CD4-positive, CD25-positive, alpha-beta regulatory T cell (primary cell): Measurements from ENCODE around the gene DNAH17. TPM values are rescaled to one million over a fixed set of nuclear protein-coding genes. Genes with fewer than 3 reads are reported as not detected.

Experiments
- ATAC-seq, 2 donors: fragments of 150-1000 bp; cut with Tn5 transposase; one replicate each; pipeline ENCODE4 v1.10.0; 2021; ENCODE audit warnings: low read depth in 2 of 2, moderate number of reproducible peaks in 2 of 2, moderate library complexity in 1 of 2
- DNase-seq, 3 donors: peaks; one replicate each; pipeline versions ENCODE4 v3.0.0 to v3.0.0-alpha.2; 2012 to 2022; ENCODE audit warnings: mixed read lengths in 1 of 3
- H3K27ac ChIP-seq: one replicate; pipeline ENCODE4 v1.7.0; 2013; ENCODE audit warnings: mild to moderate bottlenecking, low read length; ENCODE audit not compliant: insufficient read depth, poor library complexity, severe bottlenecking
- H3K27me3 ChIP-seq: one replicate; pipeline ENCODE4 v1.7.0; 2013; ENCODE audit warnings: low read length; ENCODE audit not compliant: control insufficient read depth, insufficient read depth
- H3K36me3 ChIP-seq: one replicate; pipeline ENCODE4 v1.7.0; 2013; ENCODE audit warnings: mild to moderate bottlenecking, low read length, moderate library complexity; ENCODE audit not compliant: control insufficient read depth, insufficient read depth
- H3K4me1 ChIP-seq: 2 replicates; pipeline ENCODE4 v1.7.0; 2013; ENCODE audit warnings: mild to moderate bottlenecking, low read length; ENCODE audit not compliant: insufficient read depth, control insufficient read depth, poor library complexity, severe bottlenecking
- H3K4me3 ChIP-seq: one replicate; pipeline ENCODE4 v1.7.0; 2013; ENCODE audit warnings: low read depth, mild to moderate bottlenecking, low read length, moderate library complexity
- H3K9me3 ChIP-seq, 2 experiments: 1 replicate in 1 of 2; 2 replicates in 1 of 2; pipeline ENCODE4 v1.7.0; 2013; ENCODE audit warnings: low read length in 2 of 2, mild to moderate bottlenecking in 1 of 2, moderate library complexity in 1 of 2; ENCODE audit not compliant: control insufficient read depth in 2 of 2
- H3K27ac Mint-ChIP-seq, 3 donors: one replicate each; pipeline ENCODE4 v1.8.0; 2020 to 2022; ENCODE audit warnings: mild to moderate bottlenecking in 3 of 3, mixed read lengths in 3 of 3, moderate library complexity in 2 of 3
- H3K27me3 Mint-ChIP-seq: one replicate; pipeline ENCODE4 v1.8.0; 2022; ENCODE audit warnings: mild to moderate bottlenecking, mixed read lengths
- H3K36me3 Mint-ChIP-seq: one replicate; pipeline ENCODE4 v1.8.0; 2020; ENCODE audit warnings: mixed read lengths
- H3K4me1 Mint-ChIP-seq, 4 donors: one replicate each; pipeline ENCODE4 v1.8.0; 2020 to 2022; ENCODE audit warnings: mixed read lengths in 4 of 4, mild to moderate bottlenecking in 1 of 4
- H3K4me3 Mint-ChIP-seq, 4 donors: one replicate each; pipeline ENCODE4 v1.8.0; 2020 to 2022; ENCODE audit warnings: mild to moderate bottlenecking in 4 of 4, mixed read lengths in 4 of 4, moderate library complexity in 3 of 4
- H3K9me3 Mint-ChIP-seq, 7 donors: one replicate each; pipeline ENCODE4 v1.8.0; 2020 to 2022; ENCODE audit warnings: mixed read lengths in 7 of 7, mild to moderate bottlenecking in 3 of 7, moderate library complexity in 2 of 7
- polyA plus RNA-seq, 4 donors: library from polyadenylated mRNA; unstranded; fragments of 300-500 nt; fragmentation: Illumina TruSeq; gene quantifications; one replicate each; pipeline ENCODE4 v1.2.3, GENCODE V29; 2021
- total RNA-seq: library from RNA; stranded (reverse); gene quantifications from one replicate; pipeline ENCODE4 v1.2.3, GENCODE V29; 2022

DNAH17 gene
- total and polyA plus RNA-seq, 5 donors from 2014 or later, result 0.24 to 3.4 (median 0.83) TPM; not detected in 1

DNA sequence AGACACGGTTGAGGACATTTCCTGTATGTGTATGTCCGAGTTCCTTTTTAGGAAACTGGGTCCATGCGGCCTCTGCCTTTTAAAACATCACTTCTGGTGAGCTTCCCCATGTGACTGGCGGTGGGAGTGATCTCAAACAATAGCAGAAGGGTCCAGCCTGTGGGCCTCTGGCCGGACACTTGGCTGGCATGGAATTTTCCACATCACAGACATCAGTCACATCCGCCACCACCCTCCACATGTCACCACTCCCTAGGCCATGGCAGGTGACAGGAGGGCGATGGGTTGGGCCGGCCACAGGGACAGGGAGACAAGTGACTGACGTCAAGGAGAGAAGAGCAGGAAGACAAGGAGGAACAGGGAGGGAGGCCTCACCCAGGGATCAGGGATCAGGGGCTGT lies 83.7 kb downstream of the DNAH17 start:
- Histone ChIP-seq H3K27ac (no peak overlapping the region), H3K36me3 (no peaks in the 10 kb centered on the region), H3K4me3 (no peak overlapping the region), H3K9me3 (no peaks in the 10 kb centered on the region), H3K27me3 (no peaks in the 10 kb centered on the region), H3K4me1 (no peaks in the 10 kb centered on the region)
- DNase-seq (no peak), ATAC-seq (no peak)
- no peak overlapping the region for H3K27ac Mint-ChIP-seq
- no peak overlapping the region for H3K4me3 Mint-ChIP-seq
- no peaks in the 10 kb centered on the region for H3K9me3 Mint-ChIP-seq
- H3K27me3 Mint-ChIP-seq, result no peaks in the 10 kb centered on the region
- H3K4me1 Mint-ChIP-seq, result no peaks in the 10 kb centered on the region
- H3K36me3 Mint-ChIP-seq, result no peaks in the 10 kb centered on the region

- no peaks in the 10 kb centered on the region for H3K9me3 ChIP-seq
- H3K36me3 Mint-ChIP-seq, result no peaks in the 10 kb centered on the region
- no peaks in the 10 kb centered on the region for H3K4me1 Mint-ChIP-seq
- H3K27me3 ChIP-seq, result no peaks in the 10 kb centered on the region
- H3K4me3 ChIP-seq, result no peak overlapping the region
- ATAC-seq (no peak), DNase-seq (no peak)
- H3K36me3 ChIP-seq, result no peaks in the 10 kb centered on the region
- no peaks in the 10 kb centered on the region for H3K4me1 ChIP-seq
- no peak overlapping the region for H3K4me3 Mint-ChIP-seq
- H3K27me3 Mint-ChIP-seq, result no peaks in the 10 kb centered on the region
- no peaks in the 10 kb centered on the region for H3K9me3 Mint-ChIP-seq
- no peak overlapping the region for H3K27ac ChIP-seq
- H3K27ac Mint-ChIP-seq, result peak overlapping the region in 1 of 3 donors; percentile 25
Observed at GRCh38 chr17:78492116-78492799, 84.9 kb downstream of the DNAH17 start.

DNA sequence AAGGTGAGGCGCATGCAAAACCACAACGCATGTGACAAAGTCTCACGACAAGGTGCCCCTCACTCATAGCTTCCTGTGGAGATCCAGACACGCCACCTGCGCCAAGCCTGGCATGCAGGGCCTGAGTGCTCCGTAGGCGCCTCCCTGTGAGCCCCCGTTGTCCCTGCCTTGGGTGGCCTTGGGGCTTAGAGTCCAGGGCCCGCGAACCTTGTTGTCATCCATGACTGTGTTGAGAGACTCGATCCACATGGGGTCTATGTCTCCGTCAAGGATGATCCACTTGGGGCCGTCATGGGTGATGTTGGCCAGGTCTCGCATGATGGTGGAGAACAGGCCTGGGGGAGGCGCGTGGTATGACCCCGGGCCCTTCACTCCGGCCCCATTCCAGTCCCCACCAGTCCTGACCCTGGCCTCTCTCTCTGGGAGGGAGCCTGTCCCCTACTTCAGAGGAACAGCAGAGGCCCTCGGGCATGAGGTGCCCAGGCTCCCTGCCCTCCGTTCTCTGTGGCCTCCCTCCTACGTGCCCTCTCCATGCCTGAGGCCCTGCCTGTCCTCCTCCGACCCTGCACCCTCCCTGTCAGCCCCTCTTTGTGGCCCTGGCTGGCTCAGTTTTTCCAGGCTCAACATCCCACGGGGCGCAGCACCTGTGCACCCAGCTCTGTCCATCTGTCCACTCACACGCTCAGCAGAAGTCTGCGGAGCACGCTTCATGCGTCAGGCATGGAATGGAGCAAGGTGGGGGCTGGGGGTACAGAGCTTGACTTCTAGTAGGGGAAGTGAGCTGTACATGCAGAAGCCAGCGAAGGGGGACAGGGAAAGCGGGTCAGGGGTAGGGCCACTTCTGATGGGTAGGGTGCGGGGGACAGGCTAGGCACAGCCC lies 85.7 kb downstream of the DNAH17 start:
- Mint-ChIP-seq H3K4me1 (peaks cover 0 to 3% (median 0%) of the 10 kb centered on the region in 4 donors), H3K27ac (no peak overlapping the region), H3K4me3 (no peak overlapping the region), H3K36me3 (no peaks in the 10 kb centered on the region), H3K9me3 (peaks cover 0 to 2% (median 0%) of the 10 kb centered on the region in 7 donors), H3K27me3 (no peaks in the 10 kb centered on the region)
- Histone ChIP-seq H3K4me3 (no peak overlapping the region), H3K36me3 (no peaks in the 10 kb centered on the region), H3K27me3 (no peaks in the 10 kb centered on the region), H3K9me3 (no peaks in the 10 kb centered on the region), H3K27ac (no peak overlapping the region), H3K4me1 (no peaks in the 10 kb centered on the region)
- ATAC-seq (no peak), DNase-seq (no peak)

GRCh38 chr17:78490673-78491072 lies 86.5 kb downstream of the DNAH17 start:
- H3K4me3 Mint-ChIP-seq, result no peak overlapping the region
- H3K27ac Mint-ChIP-seq, result no peak overlapping the region
- H3K27me3 Mint-ChIP-seq, result no peaks in the 10 kb centered on the region
- ATAC-seq (no peak), DNase-seq (no peak)
- Histone ChIP-seq H3K4me1 (no peaks in the 10 kb centered on the region), H3K27me3 (no peaks in the 10 kb centered on the region), H3K4me3 (no peak overlapping the region), H3K27ac (no peak overlapping the region), H3K36me3 (no peaks in the 10 kb centered on the region), H3K9me3 (no peaks in the 10 kb centered on the region)
- H3K9me3 Mint-ChIP-seq, result peaks cover 0 to 3% (median 0%) of the 10 kb centered on the region in 7 donors
- H3K36me3 Mint-ChIP-seq, result no peaks in the 10 kb centered on the region
- peaks cover 0 to 5% (median 0%) of the 10 kb centered on the region in 4 donors for H3K4me1 Mint-ChIP-seq

DNA sequence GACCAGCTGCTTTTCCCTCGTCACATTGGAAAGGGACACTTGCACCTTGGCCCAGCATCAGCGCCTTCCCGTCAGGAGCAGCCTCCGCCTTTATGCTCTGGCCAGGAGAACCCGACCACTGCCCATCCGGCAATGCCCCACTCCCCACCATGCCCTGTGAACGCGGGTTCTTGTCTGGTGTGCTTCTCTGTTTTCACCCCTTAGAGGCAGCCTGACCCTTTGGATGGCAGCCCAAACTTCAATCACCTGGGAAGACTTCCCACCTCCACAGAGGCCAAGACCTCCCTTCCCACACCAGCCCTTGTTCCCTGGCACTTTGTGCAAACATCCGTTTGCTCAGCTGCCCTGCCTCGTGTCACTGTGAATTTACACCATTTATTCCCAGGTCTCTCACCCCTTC lies 87.0 kb downstream of the DNAH17 start:
- Histone ChIP-seq H3K36me3 (no peaks in the 10 kb centered on the region), H3K27ac (no peak overlapping the region), H3K4me3 (no peak overlapping the region), H3K27me3 (no peaks in the 10 kb centered on the region), H3K9me3 (no peaks in the 10 kb centered on the region), H3K4me1 (no peaks in the 10 kb centered on the region)
- Mint-ChIP-seq H3K27ac (peak overlapping the region in 1 of 3 donors; percentile 65), H3K4me1 (peaks cover 0 to 5% (median 0%) of the 10 kb centered on the region in 4 donors), H3K36me3 (no peaks in the 10 kb centered on the region), H3K4me3 (no peak overlapping the region), H3K27me3 (no peaks in the 10 kb centered on the region), H3K9me3 (peaks cover 0 to 3% (median 0%) of the 10 kb centered on the region in 7 donors)
- DNase-seq (no peak), ATAC-seq (no peak)

- H3K4me1 Mint-ChIP-seq, result peaks cover 0 to 15% (median 2%) of the 10 kb centered on the region in 4 donors
- H3K27me3 Mint-ChIP-seq, result peaks cover 6% of the 10 kb centered on the region
- DNase-seq, result no peak
- H3K27ac Mint-ChIP-seq, result peak overlapping the region in 1 of 3 donors; percentile 65
- H3K36me3 Mint-ChIP-seq, result no peaks in the 10 kb centered on the region
- Histone ChIP-seq H3K27ac (no peak overlapping the region), H3K4me1 (peaks cover 5% of the 10 kb centered on the region), H3K9me3 (no peaks in the 10 kb centered on the region), H3K4me3 (no peak overlapping the region), H3K27me3 (no peaks in the 10 kb centered on the region), H3K36me3 (no peaks in the 10 kb centered on the region)
- ATAC-seq, result no peak
- no peak overlapping the region for H3K4me3 Mint-ChIP-seq
- peaks cover 0 to 3% (median 0%) of the 10 kb centered on the region in 7 donors for H3K9me3 Mint-ChIP-seq
Observed at GRCh38 chr17:78488867-78489634, 88.1 kb downstream of the DNAH17 start.

DNA sequence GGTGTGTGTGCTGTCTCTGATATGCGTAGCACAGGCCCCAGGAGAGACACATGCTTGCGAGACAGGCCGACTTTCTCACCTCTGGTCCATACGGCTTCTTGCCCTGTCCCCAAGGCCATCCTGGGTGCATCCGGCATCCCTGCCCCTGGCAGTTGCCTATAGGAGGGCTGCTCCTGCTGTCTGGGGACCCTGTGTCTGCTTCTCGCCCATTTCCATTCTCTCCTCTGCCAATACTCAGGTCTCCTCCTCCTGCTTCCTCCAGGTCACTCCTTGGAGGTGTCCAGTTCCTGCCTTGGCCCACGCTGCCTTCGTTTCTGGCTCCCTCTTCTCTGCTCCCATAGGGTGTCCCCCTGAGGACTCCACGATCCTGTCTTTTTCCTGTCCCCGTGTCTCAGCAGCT lies 89.0 kb downstream of the DNAH17 start:
- H3K36me3 ChIP-seq, result no peaks in the 10 kb centered on the region
- Mint-ChIP-seq H3K27ac (no peak overlapping the region), H3K9me3 (peaks cover 0 to 3% (median 0%) of the 10 kb centered on the region in 7 donors), H3K27me3 (peaks cover 7% of the 10 kb centered on the region), H3K4me1 (peaks cover 0 to 15% (median 2%) of the 10 kb centered on the region in 4 donors), H3K36me3 (no peaks in the 10 kb centered on the region), H3K4me3 (no peak overlapping the region)
- no peak overlapping the region for H3K4me3 ChIP-seq
- H3K4me1 ChIP-seq, result peaks cover 5% of the 10 kb centered on the region
- ATAC-seq, result no peak
- H3K27ac ChIP-seq, result no peak overlapping the region
- H3K9me3 ChIP-seq, result no peaks in the 10 kb centered on the region
- no peak for DNase-seq
- H3K27me3 ChIP-seq, result no peaks in the 10 kb centered on the region
